ENCODE results near the gene RAD51B. TPM values are rescaled to one million over a fixed set of nuclear protein-coding genes. Genes with fewer than 3 reads are reported as not detected.

RAD51B gene
- total RNA-seq, 1 donor from 2014 or later: 28.5 TPM

DNA sequence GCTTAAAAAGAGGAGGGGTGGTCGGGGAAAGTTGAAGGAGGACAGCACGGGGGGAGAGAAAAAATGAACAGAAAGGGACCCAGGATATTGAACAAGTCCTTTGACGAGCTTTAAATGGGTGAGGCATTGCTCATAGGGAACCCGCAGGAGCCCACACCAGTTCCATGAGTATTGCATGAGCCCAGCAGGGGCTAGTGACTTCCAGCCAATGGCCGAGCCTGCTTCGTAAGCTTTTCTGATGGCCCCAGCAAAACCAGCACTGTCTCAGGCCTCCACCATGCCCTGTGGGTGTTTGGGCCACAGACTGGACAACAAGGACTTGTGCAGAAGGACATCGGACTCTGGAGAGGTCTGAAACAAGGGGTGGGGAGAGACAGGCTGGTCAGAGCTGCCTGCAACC, 863.7 kb downstream of the RAD51B start:
- no peaks in the 10 kb centered on the region for H3K36me3 ChIP-seq
- peak overlapping the region; percentile 85 for H3K27ac ChIP-seq
- no peak overlapping the region for H3K4me3 ChIP-seq
- intact Hi-C loops (cut with DNase I): loop anchor here (5.0 kb wide), 1 partner anchor 109 kb away; the partner anchor contains the start of gene ZFP36L1
- H3K4me1 ChIP-seq: peaks cover 51% of the 10 kb centered on the region
- TF ChIP-seq, protein P1, sequence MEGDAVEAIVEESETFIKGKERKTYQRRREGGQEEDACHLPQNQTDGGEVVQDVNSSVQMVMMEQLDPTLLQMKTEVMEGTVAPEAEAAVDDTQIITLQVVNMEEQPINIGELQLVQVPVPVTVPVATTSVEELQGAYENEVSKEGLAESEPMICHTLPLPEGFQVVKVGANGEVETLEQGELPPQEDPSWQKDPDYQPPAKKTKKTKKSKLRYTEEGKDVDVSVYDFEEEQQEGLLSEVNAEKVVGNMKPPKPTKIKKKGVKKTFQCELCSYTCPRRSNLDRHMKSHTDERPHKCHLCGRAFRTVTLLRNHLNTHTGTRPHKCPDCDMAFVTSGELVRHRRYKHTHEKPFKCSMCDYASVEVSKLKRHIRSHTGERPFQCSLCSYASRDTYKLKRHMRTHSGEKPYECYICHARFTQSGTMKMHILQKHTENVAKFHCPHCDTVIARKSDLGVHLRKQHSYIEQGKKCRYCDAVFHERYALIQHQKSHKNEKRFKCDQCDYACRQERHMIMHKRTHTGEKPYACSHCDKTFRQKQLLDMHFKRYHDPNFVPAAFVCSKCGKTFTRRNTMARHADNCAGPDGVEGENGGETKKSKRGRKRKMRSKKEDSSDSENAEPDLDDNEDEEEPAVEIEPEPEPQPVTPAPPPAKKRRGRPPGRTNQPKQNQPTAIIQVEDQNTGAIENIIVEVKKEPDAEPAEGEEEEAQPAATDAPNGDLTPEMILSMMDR (IDR thresholded peaks at IDR 0.05): no peak
- no peak for TF ChIP-seq POLR2A (IDR thresholded peaks at IDR 0.05)
- no peak for TF ChIP-seq POLR2AphosphoS5 (IDR thresholded peaks at IDR 0.05; ENCODE audit: insufficient read depth in 1 of 2, low read depth in 1 of 2)
- H3K27me3 ChIP-seq: no peaks in the 10 kb centered on the region
- no peak for DNase-seq (ENCODE audit: extremely low spot score in 2 of 2)
- H3K9me3 ChIP-seq: no peaks in the 10 kb centered on the region

DNA sequence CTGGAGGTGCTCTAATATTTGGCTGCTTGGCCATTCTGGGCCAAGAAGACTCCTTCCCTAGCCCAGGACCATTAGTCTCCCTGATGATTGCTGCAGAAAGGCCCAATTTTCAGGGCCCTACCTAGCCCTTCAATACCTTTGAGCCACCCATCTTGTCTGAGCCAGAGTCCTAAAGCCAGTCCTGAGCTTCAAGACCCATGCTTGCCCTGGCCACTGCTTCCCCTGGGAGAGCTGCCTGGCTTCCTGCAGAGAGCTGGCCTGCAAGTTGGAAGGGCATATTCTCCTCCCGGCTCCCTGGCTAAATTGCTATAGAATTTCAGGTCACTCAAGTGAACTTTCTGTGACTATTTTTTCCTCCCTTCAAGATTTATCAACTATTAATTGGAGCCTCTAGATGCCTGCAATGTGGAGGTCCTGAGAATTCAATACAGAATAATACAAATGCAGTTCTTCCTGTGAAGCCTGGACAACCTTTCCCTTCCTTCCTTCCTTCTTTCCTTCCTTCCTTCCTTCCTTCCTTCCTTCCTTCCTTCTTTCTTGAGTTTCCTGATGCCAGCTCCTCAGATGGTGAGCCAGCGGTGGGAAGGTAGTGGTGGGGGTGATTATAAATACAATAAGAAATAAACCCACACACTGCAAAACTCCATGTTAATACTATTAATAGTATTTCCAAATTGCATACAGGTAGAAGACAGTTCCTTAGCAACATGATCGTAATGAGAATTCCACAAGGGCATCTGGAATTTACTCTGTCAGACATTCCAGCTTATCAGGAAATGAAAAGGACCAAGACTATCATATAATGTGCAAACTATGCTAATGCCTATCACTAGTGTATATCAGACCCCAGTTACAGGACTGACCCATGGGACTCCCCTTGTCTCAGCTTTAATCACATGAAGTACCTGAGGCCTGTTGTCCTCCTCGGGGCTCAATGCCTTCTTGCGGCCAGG, 865.2 kb downstream of the RAD51B start:
- intact Hi-C loops (cut with DNase I): loop anchor here (5.0 kb wide), 1 partner anchor 108 kb away; the partner anchor contains the start of gene ZFP36L1
- peaks cover 55% of the 10 kb centered on the region for H3K4me1 ChIP-seq
- H3K9me3 ChIP-seq: no peaks in the 10 kb centered on the region
- no peaks in the 10 kb centered on the region for H3K27me3 ChIP-seq
- no peak overlapping the region for H3K4me3 ChIP-seq
- H3K36me3 ChIP-seq: no peaks in the 10 kb centered on the region
- TF ChIP-seq, protein P1 (IDR thresholded peaks at IDR 0.05): no peak
- TF ChIP-seq POLR2AphosphoS5 (IDR thresholded peaks at IDR 0.05; ENCODE audit: insufficient read depth in 1 of 2, low read depth in 1 of 2) (no peak), POLR2A (IDR thresholded peaks at IDR 0.05) (no peak)
- DNase-seq (ENCODE audit: extremely low spot score in 2 of 2): no peak
- H3K27ac ChIP-seq: peak overlapping the region; percentile 85

DNA sequence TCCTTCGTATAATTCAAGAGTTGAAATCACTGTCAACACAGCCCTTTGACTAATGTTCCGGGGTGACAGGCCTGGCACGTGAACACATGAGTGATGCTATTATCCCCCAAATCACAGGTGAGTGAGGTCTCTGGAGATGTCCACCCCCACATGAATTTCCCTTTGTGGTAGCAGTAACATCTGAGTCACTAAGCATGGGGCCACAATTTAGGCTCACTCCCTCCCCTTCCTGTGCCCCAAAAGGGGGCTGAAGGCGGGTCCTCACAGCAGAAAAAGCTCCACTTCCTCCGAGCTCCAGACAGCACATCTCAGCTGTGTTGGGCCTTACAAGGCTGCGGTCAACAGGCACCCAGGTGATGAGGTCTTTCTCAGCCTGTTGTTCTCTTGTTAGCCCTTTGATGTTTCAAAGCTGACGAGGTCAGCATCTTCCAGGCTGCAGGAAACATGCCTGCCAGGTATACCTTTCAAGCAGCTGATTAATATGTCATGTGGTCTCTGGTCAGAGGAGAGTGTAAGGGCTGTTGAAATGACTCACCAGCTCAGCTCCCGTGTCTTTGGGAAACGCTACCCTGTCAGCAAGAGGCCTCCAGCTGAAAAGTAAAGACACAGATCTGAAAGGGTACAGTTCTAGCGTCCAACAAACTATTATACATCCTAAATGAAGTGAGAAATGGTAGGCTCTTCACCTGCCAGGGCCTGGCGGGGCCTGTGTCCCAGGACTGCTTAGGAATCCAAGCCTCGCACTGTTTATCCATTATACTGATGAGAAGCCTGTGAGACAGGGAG, 866.0 kb downstream of the RAD51B start:
- H3K27ac ChIP-seq: peak overlapping the region; percentile 45
- no peaks in the 10 kb centered on the region for H3K36me3 ChIP-seq
- intact Hi-C loops (cut with DNase I): no loop called here
- no peaks in the 10 kb centered on the region for H3K9me3 ChIP-seq
- H3K27me3 ChIP-seq: no peaks in the 10 kb centered on the region
- H3K4me3 ChIP-seq: no peak overlapping the region
- H3K4me1 ChIP-seq: peaks cover 46% of the 10 kb centered on the region
- TF ChIP-seq POLR2AphosphoS5 (IDR thresholded peaks at IDR 0.05; ENCODE audit: insufficient read depth in 1 of 2, low read depth in 1 of 2): peak; percentile 9 to 40
- no peak for TF ChIP-seq POLR2A (IDR thresholded peaks at IDR 0.05)
- DNase-seq (ENCODE audit: extremely low spot score in 2 of 2): no peak

DNA sequence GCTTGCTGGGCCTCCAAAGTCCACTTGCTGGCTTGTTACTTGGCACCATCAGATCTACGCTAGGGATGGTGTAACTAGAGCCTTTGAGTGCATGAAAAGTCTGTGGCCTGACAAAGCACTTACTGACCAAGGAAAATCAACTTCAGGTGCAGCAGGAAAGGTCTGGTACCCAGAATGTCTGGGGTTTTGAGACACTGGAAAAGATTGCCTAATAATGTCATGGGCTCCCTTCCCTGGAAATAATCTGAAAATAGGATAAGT, 866.6 kb downstream of the RAD51B start:
- no peak for DNase-seq (ENCODE audit: extremely low spot score in 2 of 2)
- intact Hi-C loops (cut with DNase I): no loop called here
- peak overlapping the region; percentile 3 for H3K27ac ChIP-seq
- H3K27me3 ChIP-seq: no peaks in the 10 kb centered on the region
- TF ChIP-seq, protein P1 (IDR thresholded peaks at IDR 0.05): no peak
- no peak for TF ChIP-seq POLR2AphosphoS5 (IDR thresholded peaks at IDR 0.05; ENCODE audit: insufficient read depth in 1 of 2, low read depth in 1 of 2)
- no peak for TF ChIP-seq POLR2A (IDR thresholded peaks at IDR 0.05)
- H3K36me3 ChIP-seq: no peaks in the 10 kb centered on the region
- H3K4me1 ChIP-seq: peaks cover 41% of the 10 kb centered on the region
- no peaks in the 10 kb centered on the region for H3K9me3 ChIP-seq
- no peak overlapping the region for H3K4me3 ChIP-seq

DNA sequence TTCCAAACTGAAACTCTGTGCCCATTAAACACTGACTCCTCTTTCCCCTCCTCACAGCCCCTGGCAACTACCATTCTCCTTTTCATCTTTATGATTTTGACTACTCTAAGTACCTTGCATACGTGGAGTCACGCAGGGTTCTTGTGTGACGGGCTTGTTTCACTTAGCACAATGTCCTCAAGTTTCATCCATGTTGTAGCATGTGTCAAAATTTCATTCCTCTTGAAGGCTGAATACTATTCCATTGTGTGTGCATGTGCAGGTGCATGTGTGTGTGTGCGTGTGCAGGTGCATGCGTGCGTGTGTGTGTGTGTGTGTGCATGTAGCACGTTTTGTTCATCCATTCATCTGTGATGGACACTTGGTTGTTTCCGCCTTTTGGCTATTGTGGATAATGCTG, 867.1 kb downstream of the RAD51B start:
- Histone ChIP-seq H3K4me3 (no peak overlapping the region), H3K9me3 (no peaks in the 10 kb centered on the region), H3K4me1 (peaks cover 35% of the 10 kb centered on the region), H3K36me3 (no peaks in the 10 kb centered on the region), H3K27ac (no peak overlapping the region), H3K27me3 (no peaks in the 10 kb centered on the region)
- intact Hi-C loops (cut with DNase I): no loop called here
- no peak for DNase-seq (ENCODE audit: extremely low spot score in 2 of 2)
- TF ChIP-seq, protein P1 (IDR thresholded peaks at IDR 0.05): no peak
- TF ChIP-seq POLR2AphosphoS5 (IDR thresholded peaks at IDR 0.05; ENCODE audit: insufficient read depth in 1 of 2, low read depth in 1 of 2): no peak
- TF ChIP-seq POLR2A (IDR thresholded peaks at IDR 0.05): no peak

All from vagina (tissue), 2 donors.